NCI-H748 treated with DMSO at 0.1 percent for 48 hours (cell line): ENCODE measurements around the gene CNTF.
"Not testable (repeated sequence)": the region's sequence is repeated elsewhere in the genome, so short reads cannot be mapped to it uniquely, and the experiment has no call there.

Experiments
- DNase-seq: peaks from one replicate; lab custom pipeline; 2025; lab: John Stamatoyannopoulos, UW

CNTF gene, protein sequence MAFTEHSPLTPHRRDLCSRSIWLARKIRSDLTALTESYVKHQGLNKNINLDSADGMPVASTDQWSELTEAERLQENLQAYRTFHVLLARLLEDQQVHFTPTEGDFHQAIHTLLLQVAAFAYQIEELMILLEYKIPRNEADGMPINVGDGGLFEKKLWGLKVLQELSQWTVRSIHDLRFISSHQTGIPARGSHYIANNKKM

GRCh38 chr11:58622344-58622743 is at the start of gene CNTF:
Gene CNTF (plus strand): TSS chr11:58622665. CDS start chr11:58622753, 88 bp downstream.
- DNase-seq: no peak

DNA sequence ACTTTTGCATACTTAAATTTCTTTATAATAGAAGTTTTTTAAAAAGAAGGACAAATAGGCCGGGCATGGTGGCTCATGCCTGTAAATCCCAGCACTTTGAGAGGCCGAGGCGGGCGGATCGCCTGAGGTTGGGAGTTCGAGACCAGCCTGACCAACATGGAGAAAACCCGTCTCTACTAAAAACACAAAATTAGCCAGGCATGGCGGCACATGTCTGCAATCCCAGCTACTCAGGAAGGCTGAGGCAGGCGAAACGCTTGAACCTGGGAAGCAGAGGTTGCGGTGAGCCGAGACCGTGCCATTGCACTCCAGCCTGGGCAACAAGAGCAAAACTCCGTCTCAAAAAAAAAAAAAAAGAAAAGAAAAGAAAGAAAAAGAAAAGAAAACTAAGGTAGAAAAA is 49.6 kb upstream of the CNTF start:
- DNase-seq: not testable (repeated sequence)

- DNase-seq: no peak
Measured at GRCh38 chr11:58573451-58574104, 48.9 kb upstream of the CNTF start.

- DNase-seq: no peak
Measured at GRCh38 chr11:58574881-58575280, 47.6 kb upstream of the CNTF start.

DNA sequence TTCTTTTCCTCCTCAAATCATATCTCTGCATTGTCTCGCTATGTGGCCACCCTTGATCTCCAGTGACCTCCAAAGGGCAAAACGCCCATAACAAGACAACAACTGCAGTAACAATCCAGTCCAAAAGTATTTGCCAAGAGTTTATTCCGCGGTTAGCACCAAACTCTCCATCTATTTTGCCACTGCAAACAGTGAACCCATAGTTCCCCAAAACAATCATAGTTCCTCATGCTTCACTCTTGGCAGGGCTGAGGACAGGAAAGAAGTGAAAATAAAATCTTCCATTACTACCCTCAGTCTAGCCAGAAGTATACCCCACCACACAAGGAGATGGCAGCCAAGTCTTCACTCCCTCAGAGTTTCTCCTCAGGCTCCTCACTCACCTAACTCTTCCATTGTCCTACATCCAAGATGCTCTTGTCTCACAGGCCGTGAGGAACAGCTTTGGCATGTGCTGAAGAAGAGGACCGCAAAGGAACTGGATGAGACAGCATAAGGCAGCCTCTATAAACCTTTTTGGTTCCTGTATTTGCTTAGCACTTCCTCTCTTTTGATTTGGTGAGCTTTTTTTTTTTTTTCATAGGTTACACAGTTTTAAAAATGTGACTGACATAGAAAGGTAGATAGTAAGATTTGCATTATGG is 47.0 kb upstream of the CNTF start, which contains the start of gene LPXN:
TSS of gene LPXN (minus strand) at position 480 of the 644 bp plus-strand sequence. CDS start at position 396, 84 bp downstream.
- no peak for DNase-seq

GRCh38 chr11:58576887-58577471 is 45.5 kb upstream of the CNTF start:
- DNase-seq: peak; percentile 13

DNA sequence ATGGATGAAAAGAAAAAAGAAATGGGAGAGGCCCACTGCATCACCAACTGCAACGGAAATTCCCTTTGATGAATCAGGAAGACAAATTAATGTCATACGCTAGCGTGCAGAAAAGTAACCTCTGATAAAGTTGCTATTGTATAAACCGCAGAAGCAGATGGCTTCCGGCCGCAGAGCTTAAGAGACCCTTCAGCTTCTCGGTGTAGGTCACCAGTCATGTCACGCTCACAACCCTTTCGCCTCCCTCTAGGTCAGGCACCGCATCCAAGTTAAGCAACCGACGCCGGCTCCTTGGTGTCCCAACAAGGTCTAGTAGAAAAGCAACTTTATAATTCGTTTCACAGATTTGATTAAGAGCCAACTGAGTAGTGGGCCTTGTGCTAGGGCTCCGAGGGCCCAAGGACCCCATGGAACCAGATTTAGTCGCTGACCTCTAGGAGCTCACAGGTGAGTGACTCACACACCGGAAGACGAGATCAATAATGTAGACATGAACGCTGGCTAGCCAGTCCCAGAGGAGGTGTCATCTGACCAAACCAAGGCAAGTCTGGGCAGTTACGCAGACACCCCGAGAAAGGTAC is 44.8 kb upstream of the CNTF start:
- peak; percentile 33 for DNase-seq

- peak; percentile 98 for DNase-seq
Measured at GRCh38 chr11:58578136-58578634, 44.3 kb upstream of the CNTF start.

DNA sequence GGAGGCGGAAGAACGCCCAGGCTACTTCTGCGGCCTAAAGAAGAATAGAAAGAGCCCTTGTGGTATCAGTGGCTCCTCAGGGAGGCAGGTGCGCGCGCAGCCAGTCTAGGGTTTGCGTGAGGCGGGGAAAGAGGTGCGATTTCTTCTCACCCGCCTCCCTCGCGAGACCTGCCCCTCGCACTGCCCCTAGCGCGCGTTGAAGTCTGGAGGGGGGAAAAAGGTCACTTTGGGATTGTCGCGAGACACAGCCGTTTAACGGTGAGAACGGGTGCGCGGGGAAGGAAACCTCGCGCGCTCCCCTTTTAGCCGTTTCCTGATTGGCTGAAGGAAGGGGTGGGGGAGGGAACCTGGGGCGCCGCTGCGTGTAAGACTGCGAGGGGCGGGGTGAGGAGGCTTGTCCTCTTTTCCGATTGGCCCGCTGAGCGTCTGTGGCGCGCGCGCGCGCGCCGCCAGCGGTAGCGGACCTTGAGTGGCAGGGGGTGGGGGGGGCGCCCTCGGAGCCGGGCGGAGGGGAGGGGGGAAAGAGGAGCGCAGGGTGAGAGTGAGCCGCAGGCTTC is 43.8 kb upstream of the CNTF start, which contains the start of gene ZFP91:
TSS of gene ZFP91 (plus strand) at position 429 of the 557 bp plus-strand sequence. CDS start 219 bp downstream, outside the sequence.
- DNase-seq: peak; percentile 91

DNA sequence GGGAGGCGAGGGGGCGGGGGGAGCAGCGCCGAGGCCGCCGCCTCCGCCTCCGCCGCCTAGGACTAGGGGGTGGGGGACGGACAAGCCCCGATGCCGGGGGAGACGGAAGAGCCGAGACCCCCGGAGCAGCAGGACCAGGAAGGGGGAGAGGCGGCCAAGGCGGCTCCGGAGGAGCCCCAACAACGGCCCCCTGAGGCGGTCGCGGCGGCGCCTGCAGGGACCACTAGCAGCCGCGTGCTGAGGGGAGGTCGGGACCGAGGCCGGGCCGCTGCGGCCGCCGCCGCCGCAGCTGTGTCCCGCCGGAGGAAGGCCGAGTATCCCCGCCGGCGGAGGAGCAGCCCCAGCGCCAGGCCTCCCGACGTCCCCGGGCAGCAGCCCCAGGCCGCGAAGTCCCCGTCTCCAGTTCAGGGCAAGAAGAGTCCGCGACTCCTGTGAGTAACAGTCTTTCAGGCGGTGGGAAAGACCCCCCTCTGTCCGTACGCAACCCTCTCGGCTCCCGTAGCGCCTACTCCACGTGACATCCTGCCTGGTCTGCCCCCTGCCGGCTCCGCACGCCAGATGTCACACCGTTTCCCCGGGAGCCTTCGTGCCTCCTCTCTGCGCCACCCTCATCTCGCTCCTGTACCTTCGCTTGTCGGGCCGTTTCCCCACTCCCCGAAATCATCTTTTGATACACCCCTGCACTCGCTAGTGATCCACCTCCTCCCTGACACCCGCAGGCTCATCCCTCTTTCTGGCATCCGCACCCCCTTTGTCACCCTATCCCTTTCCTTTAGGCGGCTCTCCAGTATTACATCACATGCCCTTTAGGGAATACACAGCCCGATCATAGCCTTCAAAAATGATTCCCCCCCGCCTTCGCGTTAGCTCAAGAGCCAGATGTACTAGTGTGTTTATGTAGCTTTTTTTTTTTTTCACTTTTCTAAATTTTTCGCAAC is 43.0 kb upstream of the CNTF start:
- peak; percentile 66 for DNase-seq

DNA sequence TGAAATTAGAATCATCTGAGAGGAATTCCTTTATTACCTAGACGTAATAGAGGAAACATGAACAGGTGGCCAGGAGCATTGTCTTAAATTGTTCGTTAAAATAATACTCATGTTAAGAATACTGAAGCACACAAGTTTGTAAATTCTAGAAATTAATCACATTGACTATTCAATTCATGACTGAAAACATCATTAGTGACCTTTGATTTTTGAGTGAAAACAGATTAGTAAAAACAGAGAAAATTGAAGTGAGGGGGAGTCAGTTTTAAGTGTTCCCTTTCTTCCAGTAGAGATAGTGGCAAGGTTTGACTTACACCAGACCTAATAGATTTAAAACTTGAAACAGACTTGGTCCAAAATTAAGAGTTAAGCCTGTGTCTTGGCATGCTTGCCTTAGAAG is 42.2 kb upstream of the CNTF start:
- DNase-seq: no peak

DNA sequence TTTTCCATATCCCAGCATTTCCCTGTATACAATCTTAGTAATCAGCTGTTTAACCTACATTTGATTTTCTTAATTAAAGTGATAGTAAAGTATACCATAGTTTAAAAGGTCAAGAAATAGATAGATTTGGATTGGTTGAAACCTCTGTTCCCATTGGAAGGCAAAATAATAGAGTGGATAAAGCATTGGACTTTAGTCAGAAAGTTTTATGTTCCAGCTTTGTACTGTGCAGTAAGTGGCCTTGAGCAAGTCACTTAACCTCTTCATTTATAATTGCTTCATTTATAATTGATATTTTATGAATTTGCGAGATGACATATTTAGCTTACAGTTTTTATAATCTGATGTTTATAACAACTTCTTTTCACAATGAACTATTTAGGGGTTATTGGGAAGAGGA is 40.0 kb upstream of the CNTF start:
- DNase-seq: no peak

DNA sequence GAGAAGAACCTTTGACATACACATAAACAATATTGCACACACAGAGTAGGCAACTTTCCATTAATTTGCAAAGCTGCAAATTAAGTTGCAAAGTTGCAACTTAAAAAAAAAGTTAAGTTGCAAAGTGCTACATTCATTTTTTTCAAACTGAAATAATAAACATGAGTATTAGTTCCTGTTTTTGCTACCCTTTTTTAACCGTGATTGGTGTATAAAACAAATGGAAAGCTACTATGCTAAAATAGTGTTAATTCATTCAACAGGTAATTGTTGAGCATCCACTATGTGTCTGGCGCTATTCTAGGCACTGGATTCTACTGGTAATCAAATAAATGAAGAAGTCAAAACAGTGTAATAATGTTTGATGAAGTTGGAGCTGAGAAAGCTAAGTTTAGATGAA is 35.5 kb upstream of the CNTF start:
- DNase-seq: no peak

GRCh38 chr11:58591659-58592058 is 30.8 kb upstream of the CNTF start:
- no peak for DNase-seq

GRCh38 chr11:58592760-58593472 is 29.5 kb upstream of the CNTF start:
- DNase-seq: no peak

DNA sequence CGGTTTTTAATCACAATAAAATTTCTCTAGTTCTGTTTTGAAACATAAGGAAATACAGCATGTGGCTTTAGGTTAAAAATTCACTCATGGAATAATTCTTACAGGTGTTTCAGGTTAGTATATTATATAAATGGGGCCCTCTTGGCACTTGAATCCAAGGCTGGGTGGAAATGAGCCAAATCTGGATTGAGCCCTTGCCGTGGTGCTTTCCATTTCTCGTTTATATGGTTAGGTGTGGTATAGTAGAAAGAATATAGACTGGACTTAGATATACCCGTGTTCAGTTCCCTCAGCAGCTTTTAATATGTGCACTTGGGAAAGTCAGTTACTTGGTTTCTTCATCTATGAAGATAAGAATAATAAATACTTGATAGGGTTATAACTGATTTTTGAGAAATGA is 27.6 kb upstream of the CNTF start:
- DNase-seq: no peak

GRCh38 chr11:58596621-58597020 is 25.8 kb upstream of the CNTF start:
- no peak for DNase-seq

DNA sequence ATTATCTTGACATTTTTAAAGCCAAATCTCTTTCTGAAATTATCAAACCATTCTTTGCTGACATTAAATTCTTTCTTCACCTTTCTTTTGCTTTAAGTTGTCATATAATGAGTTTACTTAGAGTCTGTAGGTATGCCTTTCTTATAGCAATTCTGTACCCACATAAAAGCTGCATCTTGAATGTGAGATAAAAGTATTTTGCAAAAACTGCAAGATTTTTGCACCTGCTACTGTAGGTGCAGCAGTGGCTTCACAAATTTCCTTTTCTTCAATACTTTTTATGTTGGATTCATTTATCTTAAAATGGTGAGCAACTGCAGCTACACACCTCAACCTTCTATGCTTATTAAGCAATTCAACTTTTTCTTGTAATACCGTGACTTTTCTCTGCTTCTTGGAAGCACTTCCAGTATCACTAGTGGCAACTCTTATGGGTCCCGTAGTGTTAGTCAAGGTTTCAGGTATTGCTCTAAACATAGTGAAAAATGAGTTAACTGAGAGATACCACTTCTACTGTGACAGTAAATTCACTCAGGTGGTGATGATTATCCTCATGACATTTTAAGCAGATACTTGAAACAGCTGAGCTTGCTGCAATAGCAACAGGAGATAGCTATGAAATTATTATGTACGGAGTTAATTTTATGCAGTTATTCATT is 24.9 kb upstream of the CNTF start:
- DNase-seq: no peak

- DNase-seq: no peak
Measured at GRCh38 chr11:58600510-58600909, 22.0 kb upstream of the CNTF start.
